GM13977 (cell line): ENCODE measurements around the gene OR10J1.

Source experiments
- DNase-seq: peaks from one replicate; pipeline ENCODE4 v3.0.0; 2012; ENCODE audit warnings: low spot score
- in situ Hi-C: fragments of 300-500 bp; cut with MboI; formaldehyde crosslinking; loops from one replicate; pipeline ENCODE4 v1.12.0; 2022; ENCODE audit warnings: low sequenced_read_pairs, low pct_unique_long_range_greater_than_20kb, mixed read lengths, inconsistent platforms; ENCODE audit not compliant: unreplicated experiment
- TF ChIP-seq, protein P1 (sequence below): IDR thresholded peaks from 2 replicates; pipeline ENCODE4 v1.5.1; 2012; ENCODE audit warnings: mild to moderate bottlenecking, control low read depth; ENCODE audit not compliant: insufficient read depth; ENCODE audit errors: extremely low read depth, missing control alignments

The OR10J1 gene

DNA sequence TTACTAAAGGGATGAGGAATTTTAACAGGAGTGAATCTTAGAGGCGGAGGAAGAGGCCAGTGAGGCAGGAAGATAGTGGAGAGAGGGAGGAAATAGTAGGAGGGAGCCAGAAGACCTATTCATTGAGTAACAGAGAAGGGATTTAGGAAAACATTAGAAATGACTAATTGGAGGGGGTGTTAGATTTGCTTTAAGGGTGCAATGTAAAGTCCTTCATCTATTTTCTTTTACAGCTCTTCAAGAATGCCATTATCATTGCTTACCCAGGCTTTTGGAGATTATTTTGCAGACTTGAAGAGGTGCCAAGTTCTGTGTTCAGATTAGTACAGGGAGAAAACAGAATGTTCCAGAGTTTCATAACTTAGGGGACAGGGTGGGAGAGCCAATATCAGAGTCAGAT lies 33.8 kb downstream of the OR10J1 start:
- TF ChIP-seq, protein P1, sequence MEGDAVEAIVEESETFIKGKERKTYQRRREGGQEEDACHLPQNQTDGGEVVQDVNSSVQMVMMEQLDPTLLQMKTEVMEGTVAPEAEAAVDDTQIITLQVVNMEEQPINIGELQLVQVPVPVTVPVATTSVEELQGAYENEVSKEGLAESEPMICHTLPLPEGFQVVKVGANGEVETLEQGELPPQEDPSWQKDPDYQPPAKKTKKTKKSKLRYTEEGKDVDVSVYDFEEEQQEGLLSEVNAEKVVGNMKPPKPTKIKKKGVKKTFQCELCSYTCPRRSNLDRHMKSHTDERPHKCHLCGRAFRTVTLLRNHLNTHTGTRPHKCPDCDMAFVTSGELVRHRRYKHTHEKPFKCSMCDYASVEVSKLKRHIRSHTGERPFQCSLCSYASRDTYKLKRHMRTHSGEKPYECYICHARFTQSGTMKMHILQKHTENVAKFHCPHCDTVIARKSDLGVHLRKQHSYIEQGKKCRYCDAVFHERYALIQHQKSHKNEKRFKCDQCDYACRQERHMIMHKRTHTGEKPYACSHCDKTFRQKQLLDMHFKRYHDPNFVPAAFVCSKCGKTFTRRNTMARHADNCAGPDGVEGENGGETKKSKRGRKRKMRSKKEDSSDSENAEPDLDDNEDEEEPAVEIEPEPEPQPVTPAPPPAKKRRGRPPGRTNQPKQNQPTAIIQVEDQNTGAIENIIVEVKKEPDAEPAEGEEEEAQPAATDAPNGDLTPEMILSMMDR = no peak
- in situ Hi-C loops = no loop called here
- DNase-seq = no peak

DNA sequence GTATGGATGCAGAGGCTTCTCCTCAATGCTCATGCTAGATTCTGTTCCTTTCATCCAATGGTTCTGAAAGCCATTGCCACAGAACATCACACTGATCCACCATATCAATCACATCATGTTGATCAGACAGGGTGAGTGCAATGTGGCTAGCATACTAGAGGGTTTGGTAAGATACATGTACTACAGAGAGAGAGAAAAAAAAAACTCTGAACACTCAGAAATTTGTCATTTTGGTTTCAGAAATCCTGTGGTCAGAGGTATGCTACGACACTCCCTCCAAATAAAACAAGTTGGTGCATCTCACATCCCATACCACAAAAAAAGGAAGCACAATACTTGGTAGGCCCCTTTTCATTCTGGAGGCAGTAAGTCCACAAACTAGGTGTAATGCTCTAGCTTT lies 35.4 kb downstream of the OR10J1 start:
- in situ Hi-C loops = no loop called here
- TF ChIP-seq, protein P1 = no peak
- no peak for DNase-seq

DNA sequence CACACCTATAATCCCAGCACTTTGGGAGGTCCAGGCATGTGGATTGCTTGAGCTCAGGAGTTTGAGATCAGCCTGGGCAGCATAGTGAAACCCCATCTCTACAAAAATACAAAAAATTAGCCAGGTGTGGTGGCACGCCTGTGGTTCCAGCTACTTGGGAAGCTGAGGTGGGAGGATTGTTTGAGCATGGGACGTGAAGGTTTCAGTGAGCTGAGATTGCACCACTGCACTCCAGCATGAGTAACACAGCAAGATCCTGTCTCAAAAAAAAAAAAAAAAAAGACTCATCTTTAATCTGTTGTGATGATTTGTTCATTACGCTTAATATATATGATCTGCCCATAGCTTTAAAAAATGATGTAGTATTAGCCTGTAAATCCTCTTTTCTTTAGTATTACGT lies 44.0 kb downstream of the OR10J1 start:
- no peak for DNase-seq
- TF ChIP-seq, protein P1 = no peak
- in situ Hi-C loops = no loop called here
